HG02885 (cell line): ENCODE measurements around the gene CCDC61.

Source experiments
- ATAC-seq: cut with Tn5 transposase; IDR thresholded peaks from one replicate; pipeline ENCODE4 v1.9.1; 2021; ENCODE audit warnings: mild to moderate bottlenecking; ENCODE audit not compliant: unreplicated experiment, poor library complexity

Gene CCDC61

GRCh38 chr19:46035986-46036743 lies 40.9 kb downstream of the CCDC61 start:
- ATAC-seq = no peak

DNA sequence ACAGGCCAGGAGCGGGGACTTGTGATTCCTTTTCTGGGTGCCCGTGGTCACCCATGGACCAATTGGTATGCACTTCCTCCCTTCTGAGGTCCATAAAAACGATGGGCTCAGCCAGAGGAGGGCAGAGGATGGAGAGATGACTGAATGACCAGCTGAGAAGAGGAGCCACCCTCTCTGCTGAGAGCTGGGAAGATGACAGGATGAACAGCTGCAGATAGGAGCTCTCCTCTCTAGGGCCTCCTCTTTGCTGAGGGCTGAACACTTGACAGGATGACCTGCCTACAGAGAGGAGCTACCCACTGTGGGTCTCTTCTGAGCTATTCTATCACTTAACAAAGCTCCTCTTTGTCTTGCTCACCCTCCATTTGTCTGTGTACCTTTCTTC lies 41.5 kb downstream of the CCDC61 start:
- ATAC-seq = no peak

GRCh38 chr19:46040125-46040524 lies 44.9 kb downstream of the CCDC61 start:
- no peak for ATAC-seq

- no peak for ATAC-seq
Observed at GRCh38 chr19:46040952-46041500, 45.8 kb downstream of the CCDC61 start, which contains the start of gene IGFL4. TSS of gene IGFL4 (minus strand) at chr19:46041002. CDS start at chr19:46040962, 40 bp downstream.

DNA sequence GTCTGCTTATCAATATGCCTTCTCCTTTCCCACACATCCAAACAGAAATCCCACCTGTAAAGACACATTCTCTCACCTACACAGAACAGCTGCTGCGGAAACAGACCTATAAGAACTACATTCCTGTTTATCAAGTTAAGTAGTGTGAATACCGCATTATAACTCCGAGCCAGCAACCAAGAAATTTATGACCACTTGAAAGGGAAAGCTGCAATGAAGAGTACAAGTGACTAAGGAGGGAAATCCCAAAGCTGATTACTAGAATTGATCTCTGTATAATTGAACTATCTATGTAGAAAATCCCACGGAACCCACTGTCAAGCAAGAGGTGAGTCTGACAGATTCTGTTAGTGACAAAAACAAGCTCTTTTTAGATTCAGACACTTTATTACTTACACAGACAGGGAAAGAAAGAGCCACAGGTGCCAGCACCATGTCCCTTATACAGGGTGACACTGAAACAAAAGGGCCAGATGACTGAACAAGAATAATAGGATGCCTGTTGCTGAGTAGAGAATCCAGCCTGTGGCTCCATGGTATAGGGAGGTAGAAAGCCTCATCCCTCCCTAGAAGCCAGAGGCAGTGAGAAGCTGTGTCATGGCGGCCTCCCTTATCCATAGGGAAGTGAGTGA lies 47.1 kb downstream of the CCDC61 start:
- no peak for ATAC-seq

GRCh38 chr19:46043519-46043918 lies 48.3 kb downstream of the CCDC61 start:
- ATAC-seq = no peak

DNA sequence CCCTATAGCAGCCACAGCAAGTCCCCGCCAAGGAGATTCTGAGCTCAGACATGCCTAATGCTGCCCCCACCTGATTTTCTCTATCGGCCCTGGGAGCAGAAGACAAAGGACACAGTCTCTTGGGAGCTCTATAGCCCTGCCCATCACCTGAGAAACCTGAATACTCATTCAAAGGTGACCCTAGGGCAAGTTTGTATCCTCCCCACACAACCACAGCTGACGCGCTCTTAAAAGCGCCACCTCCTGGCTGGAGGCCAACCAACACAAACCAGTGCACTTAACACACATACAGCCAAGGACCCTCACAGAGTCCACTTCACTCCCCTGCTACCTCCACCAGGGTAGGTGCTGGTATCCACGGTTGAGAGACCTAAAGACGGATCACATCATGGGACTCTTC lies 54.3 kb downstream of the CCDC61 start:
- ATAC-seq = no peak

- ATAC-seq = no peak
Observed at GRCh38 chr19:46052896-46053295, 57.6 kb downstream of the CCDC61 start.

DNA sequence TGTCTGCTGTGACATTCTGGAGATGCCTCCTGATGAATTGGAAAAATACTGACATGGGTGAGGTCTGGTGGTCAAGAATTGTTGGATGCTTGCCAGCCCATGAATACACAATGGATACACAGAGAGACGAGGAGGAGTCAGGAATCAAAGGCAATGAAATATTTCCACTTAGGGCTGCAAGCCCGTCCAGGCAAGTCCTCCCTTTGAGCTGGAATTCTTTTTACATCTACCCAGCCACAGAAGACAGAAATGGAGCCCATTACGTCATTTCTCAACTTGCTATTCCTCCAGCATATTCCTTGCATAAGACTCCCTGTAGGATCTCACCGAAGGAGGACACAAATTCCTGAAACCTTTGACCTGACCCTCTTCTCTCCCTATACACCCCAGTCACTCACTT lies 61.3 kb downstream of the CCDC61 start:
- ATAC-seq = no peak

- ATAC-seq = no peak
Observed at GRCh38 chr19:46058778-46059177, 63.5 kb downstream of the CCDC61 start.

DNA sequence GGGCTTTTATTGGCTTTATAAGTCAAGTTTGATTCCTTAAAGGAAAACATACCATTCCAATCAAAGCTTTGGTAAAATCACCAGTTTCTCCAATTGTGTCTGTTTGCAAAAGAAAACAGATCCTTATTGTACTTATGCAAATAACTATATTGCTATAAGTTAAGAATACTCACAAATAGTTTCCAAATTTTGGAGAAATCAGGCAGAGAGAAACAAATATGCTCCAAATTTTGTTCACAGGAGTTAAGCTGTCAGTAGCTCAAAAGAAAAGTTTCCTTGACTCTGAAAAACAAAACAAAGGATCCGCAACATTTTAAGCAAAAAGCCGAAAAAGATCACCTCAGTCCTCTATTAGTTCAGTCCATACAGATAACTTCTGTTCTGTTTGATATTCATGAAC lies 64.7 kb downstream of the CCDC61 start:
- ATAC-seq = no peak

- no peak for ATAC-seq
Observed at GRCh38 chr19:46063201-46063600, 67.9 kb downstream of the CCDC61 start.

DNA sequence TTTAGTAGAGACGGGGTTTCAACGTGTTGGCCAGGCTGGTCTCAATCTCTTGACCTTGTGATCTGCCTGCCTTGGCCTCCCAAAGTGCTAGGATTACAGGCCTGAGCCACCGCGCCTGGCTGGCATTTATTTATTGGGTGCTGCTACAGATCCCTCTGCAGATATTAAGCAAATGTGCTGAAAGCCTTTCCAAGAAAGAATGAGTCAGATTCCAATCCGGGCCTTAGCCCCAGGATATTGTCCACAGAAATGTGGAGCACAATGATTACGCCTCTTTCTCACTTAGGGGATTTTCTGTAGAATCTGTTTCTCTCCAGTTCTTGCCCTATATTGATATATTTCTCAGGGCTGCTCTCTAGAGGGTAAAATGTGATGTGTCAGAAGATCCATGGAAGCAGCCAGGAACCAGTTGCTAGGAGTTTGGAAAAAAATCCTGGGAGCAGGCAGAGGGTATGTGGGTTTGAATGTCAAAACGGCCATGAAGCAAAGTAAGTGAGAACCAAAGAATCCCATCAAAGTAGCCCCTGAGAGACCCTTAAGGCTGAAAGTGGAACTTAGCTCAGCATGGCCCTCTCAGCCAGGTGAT lies 70.3 kb downstream of the CCDC61 start:
- ATAC-seq = no peak

GRCh38 chr19:46066471-46066870 lies 71.2 kb downstream of the CCDC61 start:
- no peak for ATAC-seq

DNA sequence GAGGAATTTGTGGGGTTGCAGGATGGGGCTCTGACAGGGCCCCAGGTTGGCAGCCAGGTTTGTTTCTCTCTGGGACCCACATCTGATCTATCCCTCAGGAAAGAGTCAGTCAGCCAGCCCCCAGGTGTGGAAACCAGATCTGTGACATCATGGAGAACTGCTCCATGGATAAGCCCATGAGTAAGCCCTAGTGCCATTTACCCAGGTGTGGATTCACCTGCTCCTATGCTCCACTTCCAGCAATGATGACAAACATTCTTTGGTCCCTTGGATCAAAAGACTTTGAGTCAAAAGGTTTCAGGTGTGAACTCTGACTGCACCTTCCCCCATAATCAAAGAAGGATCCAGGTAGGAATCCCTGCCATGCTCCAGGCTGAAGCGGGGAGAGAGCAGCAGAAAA lies 72.4 kb downstream of the CCDC61 start:
- ATAC-seq = no peak
